Gastrocnemius medialis (tissue), 4 donors: Measurements from ENCODE around the gene RBL2. TPM values are rescaled to one million over a fixed set of nuclear protein-coding genes. Genes with fewer than 3 reads are reported as not detected.

Source experiments
- ATAC-seq, 2 donors: fragments of 150-250 bp; one replicate each; pipeline ENCODE4 v1.9.1; 2016
- DNase-seq, 2 donors: peaks; one replicate each; pipeline ENCODE4 v3.0.0-alpha.2; 2019
- H3K27ac ChIP-seq, 4 donors: fragments of 200-600 bp; sonication (generic); 1 replicate in 1 of 4; 2 replicates in 3 of 4; pipeline ENCODE4 v1.5.1; 2016 to 2018; ENCODE audit warnings: mild to moderate bottlenecking in 2 of 4, moderate library complexity in 1 of 4
- H3K27me3 ChIP-seq, 3 donors: fragments of 200-600 bp; sonication (generic) in 2 of 3; 1 replicate in 1 of 3; 2 replicates in 2 of 3; pipeline versions ENCODE4 v1.5.1 to v1.6.0; 2016 to 2019; ENCODE audit warnings: mild to moderate bottlenecking in 1 of 3, moderate library complexity in 1 of 3
- H3K36me3 ChIP-seq, 2 donors: fragments of 200-600 bp; sonication (generic) in 1 of 2; one replicate each; pipeline ENCODE4 v1.5.1; 2017 to 2018
- H3K4me1 ChIP-seq, 2 donors: fragments of 200-600 bp; sonication (generic) in 1 of 2; one replicate each; pipeline ENCODE4 v1.5.1; 2016 to 2017; ENCODE audit warnings: mild to moderate bottlenecking in 2 of 2
- H3K4me3 ChIP-seq, 4 donors: fragments of 200-600 bp; sonication (generic) in 3 of 4; 1 replicate in 1 of 4; 2 replicates in 3 of 4; pipeline ENCODE4 v1.5.1; 2016 to 2019; ENCODE audit warnings: mild to moderate bottlenecking in 2 of 4
- H3K9me3 ChIP-seq, 3 donors: fragments of 200-600 bp; sonication (generic) in 2 of 3; 1 replicate in 1 of 3; 2 replicates in 2 of 3; pipeline ENCODE4 v1.5.1; 2016 to 2019
- CTCF ChIP-seq, 5 experiments: fragments of 450-650 bp in 3 of 5; fragments of 200-600 bp in 2 of 5; sonication (generic) in 2 of 5; IDR thresholded peaks in 4 of 5; conservative IDR thresholded peaks in 1 of 5; 1 replicate in 4 of 5; 2 replicates in 1 of 5; pipeline ENCODE4 v1.5.1; 2016 to 2019; ENCODE audit warnings: antibody characterized with exemption in 5 of 5, mild to moderate bottlenecking in 3 of 5, moderate library complexity in 3 of 5
- POLR2A ChIP-seq, 2 donors: fragments of 450-650 bp; IDR thresholded peaks; one replicate each; pipeline ENCODE4 v1.6.1; 2017; ENCODE audit warnings: antibody characterized with exemption in 2 of 2, mild to moderate bottlenecking in 2 of 2, moderate library complexity in 2 of 2
- in situ Hi-C, 4 donors: fragments of 200-750 bp; cut with MboI; loops; one replicate each; pipeline versions ENCODE4 v1.15.0 to v1.8.0; 2017; ENCODE audit warnings: low sequenced_read_pairs in 4 of 4
- intact Hi-C: fragments of 100-400 bp; cut with DNase I; formaldehyde crosslinking; loops from one replicate; pipeline ENCODE4 v1.15.1; 2023; ENCODE audit warnings: low total_unique reads
- total RNA-seq, 4 donors: library from RNA; depleted of rRNA; stranded (reverse); fragments of >200 nt; gene quantifications; one replicate each; pipeline versions ENCODE4 v1.1.0 to v1.2.3, GENCODE V29; 2016

The RBL2 gene
- total RNA-seq, 4 donors from 2014 or later, result 48.0 to 60.6 (median 58.0) TPM

- no peak overlapping the region for H3K27ac ChIP-seq
- H3K27me3 ChIP-seq, result no peaks in the 10 kb centered on the region
- ATAC-seq (no peak), DNase-seq (no peak)
- no peak overlapping the region for H3K4me3 ChIP-seq
- no peaks in the 10 kb centered on the region for H3K36me3 ChIP-seq
- in situ Hi-C loops, result loop anchor here in 1 of 4 donors (10.0 kb wide), 1 partner anchor 73 kb away; the partner anchor contains the start of gene RBL2
- H3K9me3 ChIP-seq, result no peaks in the 10 kb centered on the region
- no peak for TF ChIP-seq POLR2A (IDR thresholded peaks at IDR 0.05)
- no peak for TF ChIP-seq CTCF (IDR thresholded peaks at IDR 0.05 in 4 of 5, conservative IDR thresholded peaks at IDR 0.05 in 1 of 5)
- intact Hi-C loops, result loop anchor here (10.0 kb wide), 3 partner anchors 227 to 453 kb away; partner anchors contain the start of genes CHD9 and CHD9NB
- peaks cover 14 to 15% of the 10 kb centered on the region in 2 donors for H3K4me1 ChIP-seq
These were observed 73.4 kb downstream of the RBL2 start for GRCh38 chr16:53507464-53508179.

- intact Hi-C loops, result loop anchor here (2.0 to 10.0 kb wide), 4 partner anchors 75 to 455 kb away; partner anchors contain the start of genes CHD9, CHD9NB and RBL2
- no peaks in the 10 kb centered on the region for H3K9me3 ChIP-seq
- peak overlapping the region; percentile 64 to 66 (median 64) for H3K27ac ChIP-seq
These were observed 75.8 kb downstream of the RBL2 start for GRCh38 chr16:53509906-53510703.

GRCh38 chr16:53510704-53511070, 76.4 kb downstream of the RBL2 start:
- peak overlapping the region; percentile 64 to 66 (median 64) for H3K27ac ChIP-seq
- in situ Hi-C loops, result no loop called here
- DNase-seq, result no peak
- intact Hi-C loops, result loop anchor here (2.0 kb wide), 1 partner anchor 76 kb away; the partner anchor contains the start of gene RBL2
- no peak overlapping the region for H3K4me3 ChIP-seq
- H3K27me3 ChIP-seq, result no peaks in the 10 kb centered on the region
- peaks cover 3 to 4% of the 10 kb centered on the region in 2 donors for H3K4me1 ChIP-seq
- no peak for ATAC-seq
- no peaks in the 10 kb centered on the region for H3K9me3 ChIP-seq
- H3K36me3 ChIP-seq, result no peaks in the 10 kb centered on the region
- TF ChIP-seq POLR2A (IDR thresholded peaks at IDR 0.05) (no peak), CTCF (IDR thresholded peaks at IDR 0.05 in 4 of 5, conservative IDR thresholded peaks at IDR 0.05 in 1 of 5) (no peak)

More at GRCh38 chr16:53509906-53510703, 75.8 kb downstream of the RBL2 start:
- in situ Hi-C loops, result loop anchor here in 1 of 4 donors (10.0 kb wide), 1 partner anchor 75 kb away; the partner anchor contains the start of gene RBL2
- no peaks in the 10 kb centered on the region for H3K36me3 ChIP-seq
- H3K27me3 ChIP-seq, result no peaks in the 10 kb centered on the region
- TF ChIP-seq CTCF (IDR thresholded peaks at IDR 0.05 in 4 of 5, conservative IDR thresholded peaks at IDR 0.05 in 1 of 5), result peak; percentile 82 to 97 (median 85)
- TF ChIP-seq POLR2A (IDR thresholded peaks at IDR 0.05), result peak in 1 of 2 donors; percentile 14
- ATAC-seq (peak; percentile 88 to 90), DNase-seq (peak; percentile 35 to 57)
- peak overlapping the region in 3 of 4 donors; percentile 11 to 17 (median 14) for H3K4me3 ChIP-seq
- H3K4me1 ChIP-seq, result peaks cover 5 to 7% of the 10 kb centered on the region in 2 donors

- no peaks in the 10 kb centered on the region for H3K36me3 ChIP-seq
- no peaks in the 10 kb centered on the region for H3K9me3 ChIP-seq
- H3K27ac ChIP-seq, result peak overlapping the region; percentile 64 to 66 (median 64)
- H3K27me3 ChIP-seq, result no peaks in the 10 kb centered on the region
- ATAC-seq, result no peak
- TF ChIP-seq POLR2A (IDR thresholded peaks at IDR 0.05) (no peak), CTCF (IDR thresholded peaks at IDR 0.05 in 4 of 5, conservative IDR thresholded peaks at IDR 0.05 in 1 of 5) (no peak)
- H3K4me1 ChIP-seq, result peaks cover 0 to 4% of the 10 kb centered on the region in 2 donors
- intact Hi-C loops, result loop anchor here (2.0 kb wide), 1 partner anchor 76 kb away; the partner anchor contains the start of gene RBL2
- in situ Hi-C loops, result no loop called here
- no peak overlapping the region for H3K4me3 ChIP-seq
- DNase-seq, result no peak
These were observed 76.8 kb downstream of the RBL2 start for GRCh38 chr16:53511084-53511402.
